Right cardiac atrium (tissue), 5 donors: ENCODE results near the gene LRRC36. TPM values are rescaled to one million over a fixed set of nuclear protein-coding genes. Genes with fewer than 3 reads are reported as not detected.
"Not testable (repeated sequence)": the region's sequence is repeated elsewhere in the genome, so short reads cannot be mapped to it uniquely, and the experiment has no call there.

Experiments used
- ATAC-seq, 2 donors: fragments of 200-7000 bp; cut with Tn5 transposase; one replicate each; pipeline versions ENCODE4 v1.8.0 to v1.9.1; 2020; ENCODE audit warnings: moderate library complexity in 2 of 2, mild to moderate bottlenecking in 1 of 2
- DNase-seq, 3 donors: peaks; one replicate each; pipeline ENCODE4 v3.0.0-alpha.2; 2020
- H3K27ac ChIP-seq: one replicate; pipeline ENCODE4 v1.5.1; 2013; ENCODE audit warnings: mild to moderate bottlenecking, low read length, control low read depth, moderate library complexity
- H3K27me3 ChIP-seq: one replicate; pipeline ENCODE4 v1.6.1; 2013; ENCODE audit not compliant: control insufficient read depth, insufficient read depth
- H3K4me1 ChIP-seq: one replicate; pipeline ENCODE4 v1.6.1; 2013; ENCODE audit warnings: low read length; ENCODE audit not compliant: control insufficient read depth, insufficient read depth
- H3K4me3 ChIP-seq: one replicate; pipeline ENCODE4 v1.5.1; 2013; ENCODE audit warnings: low read length, control low read depth
- H3K9me3 ChIP-seq: one replicate; pipeline ENCODE4 v1.6.1; 2013; ENCODE audit warnings: low read length; ENCODE audit not compliant: control insufficient read depth
- WGBS: extraction: QIAGEN DNeasy Blood & Tissue Kit; methylation state at CpG from one replicate; pipeline ENCODE4 v1.1.7; 2013; 5-methylcytosine and 5-hydroxymethylcytosine counted together
- intact Hi-C, 4 donors: fragments of 100-400 bp; cut with DNase I; formaldehyde crosslinking; loops; one replicate each; pipeline versions ENCODE4 v1.11.0 to v1.14.0; 2022 to 2023
- polyA plus RNA-seq: library from polyadenylated mRNA; stranded (reverse); fragments of 200-250 nt; gene quantifications from one replicate; pipeline ENCODE4 v1.2.3, GENCODE V29; 2013
- total RNA-seq, 4 donors: library from RNA; stranded (reverse); fragmentation: NEBNext Ultra II Directional; extraction: Animal tissue kit (Norgen Biotek cat#: 25700); gene quantifications; one replicate each; pipeline ENCODE4 v1.2.1, GENCODE V29; 2021
- donor health status: healthy with polysubstance abuse.
- donor health status: DM: no; HTN: yes; CAD: no.
- donor health status: DM: no; HTN: no; CAD: no.
- donor health status: DM: no; HTN: yes; CAD: no; lungs with severe emphysema.
- donor health status: DM: yes; HTN: yes; CAD: no.

LRRC36 gene
- total and polyA plus RNA-seq, 5 donors = 0.11 to 0.42 (median 0.32) TPM

DNA sequence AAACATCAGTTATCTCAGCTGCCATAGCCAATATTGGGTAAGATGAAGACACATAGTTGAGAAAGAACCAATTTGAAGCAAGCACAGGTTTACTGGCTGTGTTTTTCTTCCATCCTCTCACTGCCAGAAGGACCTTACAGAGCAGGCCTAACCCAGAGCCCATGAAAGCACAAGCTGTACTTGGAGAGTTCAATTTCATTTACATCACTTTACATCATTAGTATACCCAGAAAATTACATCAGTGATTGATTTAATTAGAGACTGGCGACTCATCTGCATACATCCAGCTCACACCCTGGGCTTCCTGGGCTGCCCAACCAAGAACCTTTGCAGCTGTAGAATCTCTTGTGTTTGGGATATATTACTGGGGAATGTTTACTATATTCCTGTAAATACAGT, 23.7 kb downstream of the LRRC36 start:
- no peak for DNase-seq
- Histone ChIP-seq H3K27me3 (no peaks in the 10 kb centered on the region), H3K9me3 (no peaks in the 10 kb centered on the region), H3K4me1 (no peaks in the 10 kb centered on the region), H3K4me3 (no peak overlapping the region), H3K27ac (no peak overlapping the region)
- no peak for ATAC-seq
- intact Hi-C loops = no loop called here
- 94% methylated on average over 1 of the region's 1 CpG for WGBS

- H3K4me3 ChIP-seq, H3K9me3 ChIP-seq, ATAC-seq, H3K27me3 ChIP-seq, H3K27ac ChIP-seq, DNase-seq, H3K4me1 ChIP-seq, intact Hi-C loops: not testable (repeated sequence)
- WGBS = 94% methylated on average over 3 of the region's 3 CpGs
Observed at GRCh38 chr16:67352463-67352862, 25.8 kb downstream of the LRRC36 start.

DNA sequence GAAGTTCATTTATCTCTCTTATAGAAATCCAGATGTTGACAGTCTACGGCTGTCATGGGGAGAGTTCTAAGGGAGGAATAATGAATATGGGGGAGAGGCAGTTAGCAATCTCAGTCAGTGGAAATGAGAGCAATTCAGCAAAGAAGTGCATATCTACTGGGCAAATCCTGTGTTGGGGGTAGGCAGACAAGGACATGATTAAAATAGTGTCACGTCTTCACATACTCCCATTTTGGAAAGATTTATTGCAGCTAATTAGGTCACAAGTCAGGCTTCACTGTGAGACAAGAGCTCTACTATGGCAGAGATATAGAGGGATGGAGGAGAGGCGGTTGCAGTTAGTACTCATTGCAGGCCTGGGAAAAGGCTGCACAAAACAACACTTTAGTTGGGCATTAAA, 29.8 kb downstream of the LRRC36 start:
- Histone ChIP-seq H3K9me3 (no peaks in the 10 kb centered on the region), H3K27me3 (no peaks in the 10 kb centered on the region), H3K4me3 (no peak overlapping the region), H3K27ac (no peak overlapping the region), H3K4me1 (no peaks in the 10 kb centered on the region)
- intact Hi-C loops = no loop called here
- WGBS = 62% methylated on average over 3 of the region's 3 CpGs
- DNase-seq (no peak), ATAC-seq (no peak)

- Histone ChIP-seq H3K27ac (no peak overlapping the region), H3K4me1 (no peaks in the 10 kb centered on the region), H3K4me3 (no peak overlapping the region), H3K9me3 (no peaks in the 10 kb centered on the region), H3K27me3 (no peaks in the 10 kb centered on the region)
- ATAC-seq (no peak), DNase-seq (no peak)
- intact Hi-C loops = no loop called here
- WGBS = 70% methylated on average over 4 of the region's 4 CpGs
Observed at GRCh38 chr16:67357561-67357960, 30.9 kb downstream of the LRRC36 start.

DNA sequence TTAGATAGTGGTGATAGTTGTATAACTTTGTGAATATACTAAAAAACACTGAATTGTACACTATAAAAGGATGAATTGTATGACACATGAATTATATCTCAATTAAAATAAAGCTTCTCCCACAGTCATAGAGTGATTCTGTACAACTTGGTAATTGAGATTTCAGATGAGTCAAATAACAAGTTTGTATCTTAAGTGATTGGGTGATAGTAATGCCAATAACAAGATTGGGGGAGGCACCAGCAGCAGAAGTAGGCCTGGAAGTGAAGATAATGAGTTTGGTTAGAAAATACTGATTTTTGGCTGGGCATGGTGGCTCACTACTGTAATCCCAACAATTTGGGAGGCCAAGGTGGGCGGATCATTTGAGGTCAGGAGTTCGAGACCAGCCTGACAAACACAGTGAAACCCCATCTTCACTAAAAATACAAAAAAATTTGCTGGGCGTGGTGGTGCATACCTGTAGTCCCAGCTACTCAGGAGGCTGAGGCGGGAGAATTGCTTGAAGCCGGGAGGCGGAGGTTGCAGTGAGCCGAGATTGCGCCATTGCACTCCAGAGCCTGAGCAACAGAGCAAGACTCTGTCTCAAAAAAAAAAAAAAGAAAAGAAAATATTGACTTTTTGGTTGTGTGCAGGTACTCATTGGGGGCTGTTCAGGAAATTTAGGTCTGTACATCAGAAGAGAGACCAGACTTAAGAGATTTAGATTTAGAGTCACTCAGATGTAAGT, 33.1 kb downstream of the LRRC36 start:
- H3K4me3 ChIP-seq, H3K27ac ChIP-seq, H3K27me3 ChIP-seq, DNase-seq, intact Hi-C loops, H3K4me1 ChIP-seq, ATAC-seq, H3K9me3 ChIP-seq: not testable (repeated sequence)
- WGBS = 96% methylated on average over 8 of the region's 8 CpGs

GRCh38 chr16:67361038-67361437, 34.4 kb downstream of the LRRC36 start:
- no peaks in the 10 kb centered on the region for H3K9me3 ChIP-seq
- H3K27me3 ChIP-seq = no peaks in the 10 kb centered on the region
- 61% methylated on average over 3 of the region's 3 CpGs for WGBS
- H3K27ac ChIP-seq = no peak overlapping the region
- intact Hi-C loops = no loop called here
- ATAC-seq = no peak
- no peak overlapping the region for H3K4me3 ChIP-seq
- no peaks in the 10 kb centered on the region for H3K4me1 ChIP-seq
- no peak for DNase-seq

- H3K27me3 ChIP-seq = no peaks in the 10 kb centered on the region
- DNase-seq (no peak), ATAC-seq (peak in 1 of 2 donors; percentile 71)
- no peaks in the 10 kb centered on the region for H3K4me1 ChIP-seq
- no peaks in the 10 kb centered on the region for H3K9me3 ChIP-seq
- H3K27ac ChIP-seq = no peak overlapping the region
- intact Hi-C loops = no loop called here
- no peak overlapping the region for H3K4me3 ChIP-seq
Observed at GRCh38 chr16:67364600-67365235, 38.1 kb downstream of the LRRC36 start.

- 89% methylated on average over 4 of the region's 4 CpGs for WGBS
- DNase-seq (no peak), ATAC-seq (no peak)
- Histone ChIP-seq H3K27me3 (no peaks in the 10 kb centered on the region), H3K27ac (no peak overlapping the region), H3K4me1 (no peaks in the 10 kb centered on the region), H3K9me3 (no peaks in the 10 kb centered on the region), H3K4me3 (no peak overlapping the region)
- intact Hi-C loops = no loop called here
Observed at GRCh38 chr16:67370661-67371060, 44.0 kb downstream of the LRRC36 start.

GRCh38 chr16:67372664-67373063, 46.0 kb downstream of the LRRC36 start:
- Histone ChIP-seq H3K4me3 (no peak overlapping the region), H3K4me1 (no peaks in the 10 kb centered on the region), H3K27ac (no peak overlapping the region), H3K27me3 (no peaks in the 10 kb centered on the region), H3K9me3 (no peaks in the 10 kb centered on the region)
- no peak for DNase-seq
- intact Hi-C loops = no loop called here
- ATAC-seq = peak in 1 of 2 donors; percentile 41

DNA sequence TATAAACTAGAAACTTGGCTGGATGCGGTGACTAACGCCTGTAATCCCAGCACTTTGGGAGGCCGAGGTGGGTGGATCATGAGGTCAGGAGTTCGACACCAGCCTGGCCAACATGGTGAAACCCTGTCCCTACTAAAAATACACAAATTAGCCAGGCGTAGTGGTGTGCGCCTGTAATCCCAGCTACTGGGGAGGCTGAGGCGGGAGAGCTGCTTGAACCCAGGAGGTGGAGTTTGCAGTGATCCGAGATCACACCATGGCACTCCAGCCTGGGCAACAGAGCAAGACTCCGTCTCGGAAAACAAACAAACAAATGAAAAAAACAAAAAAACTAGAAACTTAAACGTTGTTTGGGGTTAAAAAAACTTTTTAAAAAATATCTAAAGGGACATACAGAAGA, 49.4 kb downstream of the LRRC36 start:
- DNase-seq, intact Hi-C loops, ATAC-seq, H3K9me3 ChIP-seq, H3K27ac ChIP-seq, H3K27me3 ChIP-seq, H3K4me3 ChIP-seq, H3K4me1 ChIP-seq: not testable (repeated sequence)
- 89% methylated on average over 11 of the region's 11 CpGs for WGBS

DNA sequence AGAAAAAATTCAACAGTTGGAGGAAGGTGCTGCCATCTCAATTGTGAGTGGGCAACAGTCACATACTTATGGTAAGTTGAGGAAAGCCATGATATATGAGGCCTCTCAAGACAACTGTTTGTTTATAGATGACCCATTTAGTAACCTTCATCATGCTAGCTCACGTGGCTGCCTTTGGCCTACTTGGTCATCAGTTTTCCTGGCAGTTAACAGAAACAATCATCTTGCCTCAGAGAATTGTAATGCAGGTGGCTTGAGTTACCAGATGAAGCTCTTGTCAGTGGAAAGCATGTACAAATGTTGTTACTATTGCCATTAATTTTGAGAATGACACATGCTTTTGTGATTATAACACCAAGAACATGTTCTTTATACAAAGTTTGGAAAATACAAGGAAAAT, 52.0 kb downstream of the LRRC36 start:
- no peak for ATAC-seq
- no peaks in the 10 kb centered on the region for H3K9me3 ChIP-seq
- H3K4me1 ChIP-seq = no peaks in the 10 kb centered on the region
- no peak overlapping the region for H3K27ac ChIP-seq
- no peak overlapping the region for H3K4me3 ChIP-seq
- intact Hi-C loops = no loop called here
- WGBS = 88% methylated on average over 1 of the region's 1 CpG
- no peak for DNase-seq
- no peaks in the 10 kb centered on the region for H3K27me3 ChIP-seq
